GM19395 (cell line): Measurements from ENCODE around the gene ZNF341.

Experiments
- ATAC-seq: cut with Tn5 transposase; IDR thresholded peaks from one replicate; pipeline ENCODE4 v1.9.1; 2021; ENCODE audit warnings: mild to moderate bottlenecking, moderate library complexity; ENCODE audit not compliant: unreplicated experiment

Gene ZNF341

DNA sequence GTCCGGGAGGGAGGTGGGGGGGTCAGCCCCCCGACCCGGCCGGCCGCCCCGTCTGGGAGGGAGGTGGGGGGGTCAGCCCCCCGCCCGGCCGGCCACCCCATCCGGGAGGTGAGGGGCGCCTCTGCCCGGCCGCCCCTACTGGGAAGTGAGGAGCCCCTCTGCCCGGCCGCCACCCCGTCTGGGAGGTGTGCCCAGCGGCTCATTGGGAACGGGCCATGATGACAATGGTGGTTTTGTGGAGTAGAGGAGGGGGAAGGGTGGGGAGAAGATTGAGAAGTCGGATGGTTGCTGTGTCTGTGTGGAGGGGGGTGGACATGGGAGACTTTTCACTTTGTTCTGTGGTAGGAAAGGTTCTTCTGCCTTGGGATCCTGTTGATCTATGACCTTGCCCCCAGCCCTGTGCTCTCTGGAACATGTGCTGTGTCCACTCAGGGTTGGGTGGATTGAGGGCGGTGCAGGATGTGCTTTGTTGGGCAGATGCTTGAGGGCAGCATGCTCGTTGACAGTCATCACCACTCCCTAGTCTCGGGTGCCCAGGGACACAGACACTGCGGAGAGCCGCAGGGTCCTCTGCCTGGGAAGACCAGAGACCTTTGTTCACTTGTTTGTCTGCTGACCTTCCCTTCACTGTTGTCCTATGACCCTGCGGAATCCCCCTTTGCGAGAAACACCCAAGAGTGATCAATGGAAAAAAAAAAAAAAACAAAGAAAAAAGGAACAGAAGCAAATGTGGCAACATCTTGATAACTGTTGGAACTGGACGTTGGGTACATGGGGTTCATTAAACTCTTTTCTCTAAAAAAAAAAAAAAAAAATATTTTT lies 30.0 kb upstream of the ZNF341 start:
- ATAC-seq: no peak

DNA sequence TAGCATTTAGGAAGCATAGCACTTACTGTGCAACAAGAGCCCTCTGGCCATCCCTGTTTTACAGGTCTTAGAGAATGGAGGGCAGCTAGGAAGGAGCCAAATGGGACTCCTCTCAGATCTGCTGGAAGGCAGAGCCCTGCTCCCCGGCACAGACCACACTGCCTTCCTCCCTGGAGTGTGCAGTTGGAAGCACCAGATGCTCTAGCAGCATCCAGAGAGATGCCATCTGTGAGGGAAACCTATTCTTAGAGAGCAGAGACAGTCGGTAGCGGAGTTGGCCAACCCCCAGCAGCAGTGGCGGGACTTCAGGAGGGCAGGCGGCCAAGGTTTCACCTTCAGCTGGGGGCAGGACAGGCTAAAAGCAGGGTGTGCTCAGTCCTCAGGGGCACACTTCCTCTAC lies 28.9 kb upstream of the ZNF341 start:
- ATAC-seq: no peak

DNA sequence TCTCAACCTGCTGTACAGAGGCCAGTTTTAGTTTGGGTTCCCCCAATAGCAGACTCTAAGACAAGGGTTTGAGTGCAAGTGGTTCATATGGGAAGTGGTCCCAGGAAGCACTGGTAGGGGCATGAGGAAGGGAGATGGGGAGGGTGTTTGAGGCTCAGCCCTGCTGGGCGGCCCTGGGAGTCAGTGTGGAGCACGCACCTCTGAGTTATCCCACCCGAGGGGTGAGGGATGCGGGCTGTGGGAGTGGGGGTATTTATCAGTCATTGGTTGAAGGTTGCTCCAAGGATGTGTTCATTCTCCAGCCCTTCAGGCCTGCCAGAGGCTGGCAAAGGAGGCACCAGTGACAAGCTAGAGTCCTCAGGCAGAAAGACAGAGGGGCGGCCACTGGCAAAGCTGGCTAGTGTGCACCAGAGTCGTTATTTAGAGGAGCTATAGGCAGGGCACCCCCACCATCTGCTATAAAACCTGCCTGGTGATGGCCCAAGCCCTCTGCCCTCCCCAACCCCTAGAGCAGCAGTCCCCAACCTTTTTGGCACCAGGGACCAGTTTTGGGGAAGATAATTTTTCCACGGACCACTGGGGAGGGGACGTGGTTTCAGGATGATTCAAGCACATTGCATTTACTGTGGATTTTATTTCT lies 28.2 kb upstream of the ZNF341 start:
- no peak for ATAC-seq

DNA sequence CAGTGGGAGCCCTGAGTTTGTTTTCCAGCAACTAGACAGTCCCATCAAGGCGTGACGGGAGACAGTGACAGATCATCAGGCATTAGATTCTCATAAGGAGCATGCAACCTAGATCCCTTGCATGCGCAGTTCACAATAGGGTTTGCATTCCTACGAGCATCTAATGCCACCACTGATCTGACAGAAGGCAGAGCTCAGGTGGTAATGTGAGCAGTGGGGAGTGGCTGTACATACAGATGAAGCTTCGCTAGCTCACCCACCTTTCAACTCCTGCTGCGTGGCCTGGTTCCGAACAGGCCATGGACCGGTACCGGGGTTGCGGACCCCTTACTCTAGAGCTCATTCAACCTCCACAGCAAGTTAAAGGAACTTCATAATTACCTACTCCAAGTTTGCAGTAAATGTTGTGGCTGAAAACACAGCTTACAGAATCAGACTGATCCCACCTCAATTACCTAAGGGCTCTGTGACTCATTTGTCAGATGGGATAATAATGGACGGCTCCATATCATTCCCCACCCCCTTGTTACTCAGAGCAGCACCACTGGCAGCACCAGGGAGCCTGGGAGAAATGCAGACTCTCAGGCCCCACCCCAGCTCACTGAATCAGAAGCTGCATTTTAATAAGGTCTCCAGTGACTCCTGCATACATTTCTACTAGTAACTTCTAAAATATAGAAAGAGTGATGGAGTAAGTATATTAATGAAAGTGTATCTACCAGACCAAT lies 27.4 kb upstream of the ZNF341 start:
- ATAC-seq: no peak

DNA sequence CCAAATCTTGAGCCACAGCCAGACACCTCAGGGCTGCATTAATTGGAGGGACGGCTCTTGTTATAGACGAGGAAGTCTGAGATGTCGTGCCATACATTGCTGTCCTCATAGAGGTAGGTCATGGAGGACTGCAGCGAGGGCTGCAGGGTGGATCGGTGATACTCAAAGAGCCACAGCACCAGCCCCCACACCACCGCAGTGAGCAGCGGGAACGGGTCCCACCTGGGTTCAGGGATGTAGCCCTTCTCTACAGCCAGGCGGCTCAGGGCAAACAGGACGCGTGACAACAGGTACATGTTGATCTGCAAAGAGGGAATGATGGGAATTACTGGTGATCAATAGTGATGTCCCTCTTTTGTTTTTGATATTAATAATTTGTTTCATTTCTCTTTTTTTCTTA lies 24.1 kb upstream of the ZNF341 start:
- ATAC-seq: no peak

DNA sequence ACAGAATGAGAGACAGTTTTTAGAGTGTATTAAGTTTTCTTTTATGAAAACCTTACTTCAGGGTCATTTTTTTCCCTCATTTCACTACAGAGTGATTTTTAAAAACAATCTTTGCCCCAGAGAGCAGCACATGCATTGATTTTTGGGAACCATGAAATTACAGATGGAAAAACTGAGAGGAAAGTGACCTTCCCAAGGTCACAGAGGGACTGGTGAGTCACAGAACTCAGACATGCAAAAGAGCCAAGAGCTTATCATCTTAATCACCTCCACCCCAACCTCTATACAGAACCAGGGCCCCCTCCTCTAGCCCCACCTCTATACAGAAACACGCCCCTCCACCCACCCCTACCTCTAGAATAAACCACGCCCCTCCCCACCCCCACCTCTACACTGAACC lies 22.4 kb upstream of the ZNF341 start:
- no peak for ATAC-seq

DNA sequence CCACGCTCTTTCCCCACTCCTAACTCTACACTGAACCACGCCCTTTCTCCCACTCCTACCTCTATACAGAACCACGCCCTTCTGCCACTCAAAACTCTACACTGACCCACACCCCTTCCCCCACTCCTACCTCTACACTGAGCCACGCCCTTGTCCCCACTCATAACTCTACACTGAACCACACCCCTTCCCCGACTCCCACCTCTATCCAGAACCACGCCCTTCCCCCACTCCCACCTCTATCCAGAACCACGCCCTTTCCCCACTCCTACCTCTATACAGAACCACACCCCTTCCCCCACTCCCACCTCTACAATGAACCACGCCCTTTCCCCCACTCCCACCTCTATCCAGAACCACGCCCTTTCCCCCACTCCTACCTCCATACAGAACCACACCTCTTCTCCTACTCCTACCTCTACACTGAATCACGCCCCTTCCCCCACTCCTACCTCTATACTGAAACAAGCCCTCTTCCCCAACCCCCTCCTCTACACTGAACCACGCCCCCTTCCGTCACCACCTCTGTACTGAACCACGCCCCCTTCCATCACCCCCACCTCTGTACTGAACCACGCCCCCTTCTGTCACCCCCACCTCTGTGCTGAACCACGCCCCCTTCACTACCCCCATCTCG lies 21.8 kb upstream of the ZNF341 start:
- no peak for ATAC-seq

DNA sequence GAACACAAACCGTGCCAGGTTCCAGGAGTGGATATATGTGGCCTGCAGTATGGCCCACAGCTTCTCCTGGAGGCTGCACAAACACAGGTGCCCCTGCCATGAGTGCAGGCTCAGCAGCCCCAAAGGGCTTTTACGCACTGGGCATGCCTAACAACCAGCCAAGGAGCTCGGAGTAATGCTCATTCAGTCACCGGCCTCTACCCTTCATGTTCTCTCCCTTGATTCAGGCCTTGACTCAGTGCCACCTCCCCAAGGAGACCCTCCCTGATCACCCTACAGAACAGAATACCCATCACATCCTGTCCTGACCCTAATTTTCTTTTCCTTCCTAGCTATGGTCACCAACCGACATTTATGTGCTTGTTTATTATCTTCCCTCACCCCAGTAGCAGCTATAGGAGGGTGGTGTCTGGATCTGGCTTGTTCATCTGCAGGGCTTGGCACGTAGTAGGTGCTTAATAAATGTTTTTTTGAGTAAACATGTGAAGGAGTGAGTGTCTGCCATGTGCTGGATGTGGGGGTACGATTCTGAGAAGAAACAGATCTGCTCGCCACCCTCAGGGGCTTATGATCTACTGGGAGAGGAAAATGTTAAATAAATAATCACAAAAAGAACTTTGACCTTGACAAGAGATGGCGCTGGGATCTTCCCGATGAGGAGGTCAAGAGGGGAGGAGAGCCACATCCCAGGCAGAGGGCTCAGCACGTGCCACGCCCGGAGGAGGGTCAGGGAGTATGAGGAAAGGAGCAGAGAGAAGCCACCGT lies 20.9 kb upstream of the ZNF341 start:
- no peak for ATAC-seq

DNA sequence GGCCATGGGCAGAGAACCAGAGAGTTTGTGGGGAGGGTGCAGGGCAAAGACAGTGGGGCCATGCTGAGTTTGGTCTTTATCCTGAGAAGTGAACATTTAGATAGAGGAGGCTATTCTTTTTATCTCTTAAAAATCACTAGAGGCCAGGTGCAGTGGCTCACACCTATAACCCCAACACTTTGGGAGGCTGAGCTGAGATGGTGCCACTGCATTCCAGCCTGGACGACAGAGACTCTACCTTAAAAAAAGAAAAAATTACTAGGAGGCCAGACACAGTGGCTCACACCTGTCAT lies 20.4 kb upstream of the ZNF341 start:
- ATAC-seq: no peak

DNA sequence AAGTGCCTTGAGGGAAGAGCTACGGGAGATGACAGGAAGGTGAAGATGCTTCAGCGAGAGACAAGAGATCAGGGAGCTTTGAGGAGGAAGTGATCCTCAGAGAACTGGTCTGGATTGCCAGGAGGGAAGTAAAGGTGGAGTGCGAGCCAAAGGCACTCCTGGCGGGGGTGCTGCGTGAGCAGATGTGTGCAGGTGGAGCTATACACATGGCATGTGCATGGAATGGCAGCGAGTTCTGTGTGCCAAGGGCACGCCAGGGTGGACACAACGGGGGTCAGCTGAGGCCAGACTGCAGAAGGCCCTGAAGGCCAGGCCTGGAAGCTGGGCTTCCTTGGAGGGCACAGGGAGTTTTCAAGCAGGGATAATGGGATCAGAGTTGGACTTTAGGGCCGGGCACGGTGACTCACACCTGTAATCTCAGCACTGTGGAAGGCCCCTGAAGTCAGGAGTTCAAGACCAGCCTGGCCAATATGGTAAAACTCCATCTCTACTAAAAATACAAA lies 17.9 kb upstream of the ZNF341 start:
- ATAC-seq: no peak

DNA sequence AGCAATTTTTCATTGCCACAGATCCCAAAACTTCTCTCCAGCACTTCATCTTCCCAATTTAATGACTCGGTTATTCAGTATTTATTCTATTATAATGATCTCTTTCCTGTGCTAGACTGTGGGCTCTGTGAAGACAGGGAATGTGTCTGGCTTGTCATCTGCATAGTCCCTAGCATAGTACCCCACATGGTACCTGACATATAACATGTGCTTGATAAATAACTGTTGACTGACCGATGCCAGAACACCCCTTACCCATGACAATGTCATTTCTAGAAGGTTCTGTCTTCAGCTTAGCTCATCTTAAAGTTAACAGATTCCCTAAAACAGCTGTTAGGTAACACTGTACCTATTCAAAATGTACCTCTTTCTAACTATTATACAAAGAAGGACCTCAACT lies 15.3 kb upstream of the ZNF341 start:
- no peak for ATAC-seq

DNA sequence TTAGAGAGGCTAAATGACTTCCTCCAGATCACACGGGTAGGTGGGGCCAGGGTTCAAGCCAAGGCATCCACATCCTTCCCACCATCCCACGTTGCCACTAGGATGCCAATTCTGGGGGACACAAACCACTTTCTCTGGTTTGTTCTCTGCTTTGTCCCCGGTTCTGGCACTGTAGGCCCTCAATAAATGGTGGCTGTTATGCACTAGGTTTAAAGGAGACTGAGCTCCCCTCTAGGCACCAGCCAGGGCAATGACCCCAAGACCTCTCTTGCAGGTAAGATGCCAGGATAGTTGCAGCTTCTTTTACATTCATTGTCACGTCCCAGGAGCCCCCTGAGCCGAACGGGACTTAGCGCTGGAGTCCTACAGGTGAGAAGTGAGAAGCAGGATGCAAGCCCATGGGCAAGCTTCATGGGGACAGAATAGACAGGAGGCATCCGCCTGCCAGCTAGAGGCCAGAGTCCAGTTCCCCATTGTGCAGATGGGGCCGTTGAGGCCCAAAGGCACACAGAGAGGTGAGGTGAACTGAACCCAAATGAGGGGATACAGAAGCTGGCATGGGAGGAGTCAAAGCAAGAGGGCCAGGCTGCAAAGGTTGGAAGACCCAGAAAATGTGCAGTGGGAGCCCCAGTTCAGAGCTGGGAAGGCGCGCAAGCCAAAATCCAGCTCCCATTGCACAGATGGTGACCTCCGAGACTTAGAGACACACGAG lies 12.4 kb upstream of the ZNF341 start:
- ATAC-seq: no peak

DNA sequence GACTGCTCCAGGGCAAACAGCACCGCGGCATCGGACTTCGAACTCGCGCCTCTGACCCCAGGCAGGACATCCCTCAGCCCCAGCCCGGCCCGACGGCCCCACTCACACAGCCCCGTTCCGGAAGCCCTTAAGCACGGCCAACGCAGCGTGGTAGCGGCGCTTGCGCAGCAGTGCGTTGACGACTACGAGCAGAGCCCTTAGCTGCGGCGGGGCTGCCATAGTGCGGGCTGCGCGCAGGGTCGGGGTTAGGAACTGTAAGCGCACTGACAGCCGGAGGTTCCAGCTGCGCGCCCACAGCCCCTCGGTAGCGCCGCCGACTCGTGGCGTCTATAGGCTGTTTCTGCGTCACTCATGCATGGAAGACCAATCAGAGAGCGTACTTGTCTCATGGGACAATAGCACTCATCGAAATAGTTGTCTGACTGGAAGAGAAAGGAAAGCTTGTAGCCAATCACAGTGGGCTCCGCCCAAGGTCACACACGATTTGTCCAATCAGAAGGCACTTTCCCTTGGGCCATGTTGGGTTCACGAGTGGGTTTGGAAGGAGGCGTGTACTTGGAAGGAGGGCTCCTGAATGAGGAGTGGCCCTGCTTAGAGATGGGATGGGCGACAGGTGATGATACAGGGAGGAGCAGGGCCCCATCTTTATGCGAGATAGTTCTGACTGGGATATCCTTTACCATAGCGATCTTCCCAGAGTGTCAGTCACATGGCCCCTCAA lies 11.6 kb upstream of the ZNF341 start, which contains the start of gene PXMP4:
Gene PXMP4, minus strand, starts transcription at position 322 of the 721 bp plus-strand sequence. Its CDS starts 103 bp downstream, at position 219.
- peak; percentile 97 for ATAC-seq

DNA sequence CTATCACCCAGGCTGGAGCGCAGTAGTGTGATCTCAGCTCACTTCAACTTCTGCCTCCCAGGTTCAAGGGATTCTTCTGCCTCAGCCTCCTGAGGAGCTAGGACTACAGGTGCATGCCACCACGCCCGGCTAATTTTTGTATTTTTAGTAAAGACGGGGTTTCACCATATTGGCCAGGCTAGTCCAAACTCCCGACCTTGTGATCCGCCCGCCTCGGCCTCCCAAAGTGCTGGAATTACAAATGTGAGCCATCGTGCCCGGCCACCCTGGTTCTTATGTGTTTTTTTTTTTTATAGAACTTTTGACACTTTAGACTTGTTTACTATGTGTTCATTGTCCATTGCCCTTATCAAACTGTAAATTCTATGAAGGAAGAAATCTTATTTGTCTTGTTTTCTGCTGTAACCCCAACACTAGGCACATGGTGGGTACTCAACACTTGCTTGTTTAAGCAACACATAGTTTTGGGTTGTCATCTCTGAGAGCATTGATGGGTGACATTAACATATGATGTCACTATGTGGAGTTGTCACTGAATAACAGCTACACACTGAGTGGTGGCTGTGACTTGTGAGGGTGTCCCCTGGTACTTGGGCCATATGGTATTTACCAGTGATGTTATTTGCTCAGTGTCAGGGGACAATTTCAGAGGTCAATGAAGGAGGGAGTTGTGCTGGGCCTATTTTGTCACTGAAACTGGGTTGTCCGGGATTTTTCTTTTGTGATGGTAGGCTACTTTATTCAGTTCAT lies 10.2 kb upstream of the ZNF341 start:
- no peak for ATAC-seq

DNA sequence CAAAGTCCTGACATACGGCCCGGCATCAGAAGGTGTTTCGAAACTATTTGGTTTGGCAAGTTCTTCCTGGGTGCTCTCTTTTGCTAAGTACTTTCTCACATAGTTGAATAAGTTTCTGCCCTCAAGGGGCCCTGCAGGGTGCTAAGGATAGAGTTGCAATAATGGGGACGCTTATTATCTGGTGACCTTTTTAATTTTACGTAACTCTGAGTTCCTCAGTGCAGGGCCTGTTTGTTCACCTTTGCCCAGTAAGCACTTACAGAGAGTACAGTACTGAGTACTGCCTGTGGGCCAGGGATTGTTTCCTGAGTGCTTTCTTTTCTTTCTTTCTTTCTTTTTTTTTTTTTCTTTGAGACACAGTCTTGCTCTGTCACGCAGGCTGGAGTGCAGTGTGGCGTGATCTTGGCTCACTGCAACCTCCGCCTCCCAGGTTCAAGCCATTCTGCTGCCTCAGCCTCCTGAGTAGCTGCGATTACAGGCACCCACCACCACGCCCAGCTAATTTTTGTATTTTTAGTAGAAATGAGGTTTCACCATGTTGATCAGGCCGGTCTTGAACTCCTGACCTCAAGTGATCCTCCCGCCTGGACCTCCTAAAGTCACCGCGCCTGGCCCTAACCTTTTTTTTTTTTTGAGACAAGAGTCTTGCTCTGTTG lies 7.2 kb upstream of the ZNF341 start:
- ATAC-seq: no peak

DNA sequence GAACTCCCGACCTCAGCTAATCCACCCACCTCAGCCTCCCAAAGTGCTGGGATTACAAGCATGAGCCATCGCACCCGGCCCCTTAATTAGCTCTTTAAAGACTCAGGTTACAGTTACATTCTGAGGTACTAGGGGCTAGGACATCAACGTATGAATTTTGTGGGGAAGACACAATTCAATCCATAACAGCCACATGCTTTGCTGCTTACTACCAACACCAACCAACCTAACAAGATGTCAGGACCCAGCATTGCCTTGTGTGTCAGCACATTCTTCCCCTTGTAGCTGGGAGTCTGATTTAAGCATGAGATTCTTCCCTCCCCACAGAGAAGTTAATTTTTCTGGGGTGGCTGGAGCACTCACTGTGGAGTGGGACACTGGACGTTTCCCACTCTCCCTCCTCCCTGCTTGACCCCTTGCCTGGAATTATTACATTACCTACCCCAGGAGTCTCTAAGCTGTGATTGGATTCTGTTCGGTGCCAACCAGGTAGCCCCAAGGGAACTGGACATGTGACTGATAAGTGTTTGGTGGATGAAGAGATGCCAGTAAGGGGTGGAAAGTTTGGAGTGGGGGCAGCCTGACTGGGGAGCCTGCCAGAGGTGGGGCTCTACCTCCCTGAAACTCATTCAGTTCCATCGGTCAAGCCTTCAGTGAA lies 6.1 kb upstream of the ZNF341 start:
- ATAC-seq: no peak

DNA sequence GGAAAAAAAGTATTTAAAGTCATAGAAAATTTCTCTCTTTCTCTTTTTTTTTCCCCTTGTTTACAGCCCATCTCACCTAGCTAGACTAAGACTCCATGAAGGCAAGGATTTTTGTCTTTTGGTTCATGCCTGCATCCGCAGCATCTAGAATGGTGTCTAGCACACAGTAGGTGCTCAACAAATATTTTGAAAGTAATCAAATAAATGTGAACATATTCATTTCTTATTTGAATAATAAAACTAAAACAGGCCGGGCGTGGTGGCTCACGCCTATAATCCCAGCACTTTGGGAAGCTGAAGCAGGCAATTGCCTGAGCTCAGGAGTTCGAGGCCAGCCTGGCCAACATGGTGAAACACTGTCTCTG lies 4.7 kb upstream of the ZNF341 start:
- ATAC-seq: no peak

DNA sequence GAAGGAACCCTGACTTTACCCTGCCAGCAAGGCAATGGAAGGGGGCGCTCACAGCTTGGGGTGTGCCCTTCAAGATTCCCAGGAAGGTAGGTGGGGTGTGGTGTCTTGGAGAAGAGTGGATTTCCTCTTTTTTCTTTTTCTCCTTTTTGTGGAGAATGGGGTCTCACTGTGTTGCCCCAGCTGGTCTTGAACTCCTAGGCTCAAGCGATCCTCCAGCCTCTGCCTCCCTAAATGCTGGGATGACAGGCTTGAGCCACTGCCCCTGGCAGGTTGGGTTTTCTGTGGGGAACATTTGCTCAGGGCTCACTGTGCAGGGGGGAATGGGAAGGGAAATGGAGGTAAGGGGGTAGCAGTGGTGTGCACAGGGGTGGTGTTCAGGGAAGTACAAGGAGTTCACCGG lies 4.0 kb upstream of the ZNF341 start:
- no peak for ATAC-seq
